Hepatocyte (in vitro differentiated cells): ENCODE data around the gene IDH3G.

Experiments used
- CTCF ChIP-seq: fragments of 200-600 bp; sonication (generic); IDR thresholded peaks from 2 replicates; pipeline ENCODE4 v1.5.1; 2016; ENCODE audit warnings: antibody characterized with exemption, mild to moderate bottlenecking; ENCODE audit not compliant: poor library complexity
- EZH2 ChIP-seq: fragments of 200-600 bp; sonication (generic); IDR thresholded peaks from 2 replicates; pipeline ENCODE4 v1.6.1; 2016; ENCODE audit warnings: antibody characterized with exemption, mild to moderate bottlenecking, borderline replicate concordance
- EZH2phosphoT487 ChIP-seq: fragments of 200-600 bp; sonication (generic); IDR thresholded peaks from one replicate; pipeline ENCODE4 v1.6.1; 2018; ENCODE audit warnings: antibody characterized with exemption, mild to moderate bottlenecking, low read depth, moderate library complexity; ENCODE audit not compliant: unreplicated experiment, severe bottlenecking

GRCh38 chrX:153778684-153779101, 15.5 kb downstream of the IDH3G start:
- no peak for TF ChIP-seq CTCF
- no peak for TF ChIP-seq EZH2phosphoT487
- no peak for TF ChIP-seq EZH2
